Activated T-helper 9 cell treated with anti-CD3 and anti-CD28 coated beads, Interleukin-2, amount 50 U/mL, for 16 hours (primary cell): Measurements from ENCODE around the gene SPEG.

Experiments
- DNase-seq: peaks from one replicate; pipeline ENCODE4 v3.0.0-alpha.2; 2020; ENCODE audit warnings: low read depth

Gene SPEG

GRCh38 chr2:219425238-219426067 is 9.2 kb upstream of the SPEG start:
- no peak for DNase-seq

DNA sequence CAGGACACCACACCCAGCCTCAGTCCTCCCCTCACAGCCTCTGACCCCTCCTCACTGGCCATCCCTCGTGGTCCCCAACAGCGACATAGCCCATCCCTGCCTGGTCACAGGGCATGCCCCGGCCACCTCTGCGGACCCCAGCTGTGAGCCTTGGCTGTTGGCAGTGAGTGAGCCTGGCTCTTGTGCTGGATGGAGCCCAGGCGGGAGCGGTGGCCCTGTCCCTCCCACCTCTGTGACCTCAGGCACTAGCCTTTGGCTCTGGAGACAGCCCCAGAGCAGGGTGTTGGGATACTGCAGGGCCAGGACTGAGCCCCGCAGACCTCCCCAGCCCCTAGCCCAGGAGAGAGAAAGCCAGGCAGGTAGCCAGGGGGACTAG is 8.6 kb upstream of the SPEG start:
- no peak for DNase-seq

- DNase-seq: no peak
Measured at GRCh38 chr2:219426534-219427136, 8.0 kb upstream of the SPEG start.

GRCh38 chr2:219428469-219428868 is 6.2 kb upstream of the SPEG start:
- DNase-seq: no peak

DNA sequence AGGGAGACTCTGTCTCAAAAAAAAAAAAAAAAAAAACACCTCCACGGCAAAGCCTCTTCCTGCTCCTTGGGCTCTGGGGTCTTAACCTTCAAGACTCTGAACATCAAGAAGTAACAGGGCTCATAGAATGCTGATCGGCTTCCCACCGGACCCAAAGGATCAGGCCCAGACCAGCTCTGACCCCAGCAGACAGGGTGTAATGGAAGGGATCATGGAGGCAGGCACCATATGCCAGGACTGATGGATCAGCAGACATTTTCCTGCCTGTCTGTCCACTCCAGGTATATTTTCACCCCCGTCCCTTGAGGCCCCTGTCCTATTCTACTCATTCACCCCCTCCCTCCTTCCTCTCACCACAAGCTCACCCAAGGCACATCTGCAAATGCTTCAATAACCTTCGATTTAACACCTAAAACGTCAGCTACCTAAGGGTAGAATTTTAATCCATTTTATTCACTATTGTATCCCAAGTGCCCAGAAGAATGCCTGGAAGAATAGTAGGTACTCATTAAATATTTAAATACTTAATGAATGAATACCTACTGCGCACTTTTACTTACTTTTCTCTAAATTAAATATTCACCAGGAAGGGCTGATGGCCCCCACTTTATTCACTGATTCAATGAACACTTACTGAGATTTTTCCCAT is 4.6 kb upstream of the SPEG start:
- no peak for DNase-seq

GRCh38 chr2:219430633-219431615 is 3.7 kb upstream of the SPEG start:
- no peak for DNase-seq

GRCh38 chr2:219433666-219434467 is 776 bp upstream of the SPEG start:
- DNase-seq: no peak

GRCh38 chr2:219434468-219434717 is 250 bp upstream of the SPEG start:
- no peak for DNase-seq

DNA sequence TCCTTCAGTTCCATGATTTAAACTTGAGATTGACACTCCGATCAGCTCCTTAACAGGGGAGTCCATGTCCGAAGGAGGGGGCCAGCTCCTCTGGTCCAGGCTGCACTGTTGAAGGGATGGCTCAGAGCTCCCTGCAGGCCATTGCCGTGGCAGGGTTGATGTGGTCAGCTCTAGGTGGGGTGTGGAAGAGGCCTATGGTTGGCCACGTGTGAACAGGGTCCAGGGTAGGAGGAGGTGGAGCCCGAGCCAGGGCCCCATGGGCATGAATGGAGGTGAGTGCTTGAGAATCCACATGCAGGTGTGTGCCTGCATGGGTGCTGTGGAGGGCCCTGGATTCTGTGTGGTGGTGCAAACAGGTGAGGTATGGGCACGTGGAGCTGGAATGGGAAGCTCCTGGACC is 1.1 kb downstream of the SPEG start:
- DNase-seq: no peak

GRCh38 chr2:219436491-219436890 is 1.8 kb downstream of the SPEG start:
- no peak for DNase-seq

GRCh38 chr2:219437141-219437540 is 2.5 kb downstream of the SPEG start:
- no peak for DNase-seq

- no peak for DNase-seq
Measured at GRCh38 chr2:219437690-219438206, 3.1 kb downstream of the SPEG start.

GRCh38 chr2:219438453-219438852 is 3.8 kb downstream of the SPEG start:
- DNase-seq: no peak

- no peak for DNase-seq
Measured at GRCh38 chr2:219439506-219439905, 4.9 kb downstream of the SPEG start.

- DNase-seq: no peak
Measured at GRCh38 chr2:219440388-219441256, 6.0 kb downstream of the SPEG start.

GRCh38 chr2:219441451-219442255 is 7.0 kb downstream of the SPEG start:
- DNase-seq: peak; percentile 32

DNA sequence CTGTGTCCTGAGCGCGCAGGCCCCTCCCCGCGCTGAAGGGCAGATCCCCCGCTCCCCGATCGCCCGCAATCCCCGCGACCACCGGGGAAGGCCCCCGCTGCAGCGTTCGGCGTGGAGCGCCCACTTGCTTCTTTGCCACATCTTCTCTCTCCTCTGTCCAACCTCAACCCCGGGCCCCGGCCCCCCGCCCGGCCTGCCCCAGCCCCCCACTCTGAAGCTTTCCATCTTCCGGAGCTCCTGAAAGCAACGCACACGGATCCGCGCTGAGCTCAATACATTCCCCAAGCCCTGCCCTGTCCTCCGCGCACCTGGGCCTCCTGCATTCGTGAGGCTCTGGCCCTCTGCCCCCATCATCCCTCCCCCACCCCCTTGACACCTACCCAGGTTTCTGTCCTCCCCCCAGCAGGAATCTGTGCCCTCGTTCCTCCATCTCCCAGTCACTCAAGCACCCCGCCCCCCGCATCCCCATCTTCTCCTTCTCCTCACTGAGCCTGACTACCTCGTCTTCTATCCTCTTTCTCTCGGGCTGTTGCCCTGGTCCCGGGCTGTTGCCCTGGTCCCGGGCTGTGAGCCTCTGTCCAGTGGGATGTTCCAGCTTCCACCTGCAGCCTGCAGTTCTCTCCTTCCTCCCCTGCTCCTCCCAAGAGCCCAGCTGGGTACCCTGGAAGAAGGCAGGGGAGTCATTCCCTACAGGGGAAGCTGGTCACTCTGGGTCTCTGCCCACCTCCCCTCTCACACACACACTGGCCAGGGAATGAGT is 7.8 kb downstream of the SPEG start:
- no peak for DNase-seq

DNA sequence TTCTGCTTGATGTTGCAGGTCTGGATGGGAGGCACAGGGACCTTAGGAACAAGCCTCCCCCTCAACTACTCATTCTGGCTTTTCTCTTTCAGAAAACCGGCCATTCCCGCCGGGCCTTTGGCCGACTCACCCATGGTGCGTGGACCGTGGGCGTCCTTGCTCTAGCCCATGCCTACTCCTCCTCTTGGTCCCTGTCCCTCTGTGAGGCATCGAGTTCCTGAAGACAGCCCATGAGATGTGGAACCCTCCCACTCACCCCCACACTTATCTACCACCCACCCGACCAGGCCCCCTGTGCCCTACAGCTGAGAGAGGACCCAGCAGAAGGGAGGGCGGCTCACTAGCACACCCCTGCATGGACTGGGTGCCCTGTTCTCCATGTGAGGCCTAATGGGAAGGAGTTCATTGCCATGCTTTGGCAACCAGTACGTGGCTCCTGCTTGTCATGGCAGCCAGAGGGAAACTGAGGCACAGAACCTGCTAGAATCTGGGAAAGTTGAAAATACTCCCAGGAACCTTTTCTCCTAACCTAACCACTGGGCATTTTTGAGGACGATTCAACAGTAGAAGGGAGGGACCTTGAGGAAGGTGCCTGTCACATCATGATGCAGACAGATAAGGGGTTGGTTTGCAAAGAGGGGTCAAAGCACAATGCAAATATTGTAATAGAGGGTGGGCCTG is 8.5 kb downstream of the SPEG start:
- no peak for DNase-seq
